Glomerular visceral epithelial cell (primary cell): ENCODE measurements around the gene F2RL1.
A peak's percentile ranks its signal among the peaks of the same experiment; 100 is the strongest.
"Not testable (repeated sequence)": the region's sequence is repeated elsewhere in the genome, so short reads cannot be mapped to it uniquely, and the experiment has no call there.

Experiments used
- DNase-seq: peaks from one replicate; pipeline ENCODE4 v3.0.0-alpha.2; 2016; ENCODE audit errors: extremely low spot score

The F2RL1 gene

DNA sequence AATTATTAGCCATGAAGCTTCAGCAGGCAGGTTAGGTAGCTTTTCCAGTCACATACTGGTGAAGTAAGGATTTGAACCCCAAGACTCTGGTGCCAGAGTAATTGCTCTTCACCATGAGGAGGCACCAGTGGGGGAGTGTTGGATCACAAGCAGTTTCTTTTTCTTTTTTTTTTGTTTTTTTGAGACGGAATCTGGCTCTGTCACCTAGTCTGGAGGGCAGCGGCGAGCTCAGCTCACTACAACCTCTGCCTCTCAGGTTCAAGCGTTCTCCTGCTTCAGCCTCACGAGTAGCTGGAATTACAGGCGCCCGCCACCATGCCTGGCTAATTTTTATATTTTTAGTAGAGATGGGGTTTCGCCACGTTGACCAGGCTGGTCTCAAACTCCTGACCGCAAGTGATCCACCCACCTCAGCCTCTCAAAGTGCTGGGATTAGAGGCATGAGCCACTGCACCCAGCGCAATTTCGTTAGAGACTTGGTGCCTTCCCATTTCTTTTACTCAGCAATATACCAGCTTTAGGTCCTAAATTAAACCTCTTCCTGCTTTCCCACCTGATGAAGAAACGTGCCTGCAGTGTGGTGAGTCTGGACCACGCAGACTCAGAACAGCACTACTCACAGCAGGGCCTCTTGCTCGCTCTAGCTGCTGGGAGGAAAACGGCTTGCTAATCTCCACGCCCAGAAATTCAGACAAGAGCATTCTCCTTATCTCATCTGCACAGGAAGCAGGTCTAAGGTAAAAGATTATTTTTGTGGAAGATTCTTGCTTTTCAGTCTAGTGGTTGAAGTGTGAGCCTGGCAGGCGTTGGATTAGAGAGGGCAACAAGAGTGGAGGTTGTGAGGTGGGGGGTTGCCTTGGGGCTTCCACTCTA, 30.8 kb downstream of the F2RL1 start, which contains the start of gene S100Z:
Gene S100Z, plus strand, starts transcription at position 596 of the 873 bp plus-strand sequence. CDS start 25,346 bp downstream, outside the sequence.
- no peak for DNase-seq

DNA sequence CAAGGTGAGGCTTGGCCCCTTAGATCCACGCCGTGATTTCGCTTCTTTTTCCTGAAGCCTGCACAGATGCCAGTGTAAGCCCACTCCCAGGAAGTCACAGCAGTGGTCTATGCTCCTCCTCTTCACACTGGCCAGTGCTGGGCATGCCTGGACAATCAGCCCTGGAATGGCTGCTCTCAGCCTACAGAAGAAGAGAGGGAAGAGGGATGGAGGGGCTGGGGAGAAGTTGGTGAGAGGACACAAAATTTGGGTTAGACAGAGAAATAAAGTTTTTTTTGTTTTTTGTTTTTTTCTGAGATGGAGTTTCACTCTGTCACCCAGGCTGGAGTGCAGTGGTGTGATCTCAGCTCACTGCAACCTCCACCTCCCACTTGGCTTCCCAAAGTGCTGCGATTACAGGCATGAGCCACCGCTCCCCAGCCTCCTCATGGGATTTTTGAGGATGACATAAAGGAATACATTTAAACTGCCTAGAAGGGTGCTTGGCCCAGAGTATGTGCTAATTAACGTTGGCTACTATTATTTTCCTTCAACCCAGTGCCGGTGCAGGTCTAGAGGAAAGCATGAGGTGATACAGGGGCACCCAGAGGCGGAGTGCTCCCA, 31.8 kb downstream of the F2RL1 start:
- no peak for DNase-seq

DNA sequence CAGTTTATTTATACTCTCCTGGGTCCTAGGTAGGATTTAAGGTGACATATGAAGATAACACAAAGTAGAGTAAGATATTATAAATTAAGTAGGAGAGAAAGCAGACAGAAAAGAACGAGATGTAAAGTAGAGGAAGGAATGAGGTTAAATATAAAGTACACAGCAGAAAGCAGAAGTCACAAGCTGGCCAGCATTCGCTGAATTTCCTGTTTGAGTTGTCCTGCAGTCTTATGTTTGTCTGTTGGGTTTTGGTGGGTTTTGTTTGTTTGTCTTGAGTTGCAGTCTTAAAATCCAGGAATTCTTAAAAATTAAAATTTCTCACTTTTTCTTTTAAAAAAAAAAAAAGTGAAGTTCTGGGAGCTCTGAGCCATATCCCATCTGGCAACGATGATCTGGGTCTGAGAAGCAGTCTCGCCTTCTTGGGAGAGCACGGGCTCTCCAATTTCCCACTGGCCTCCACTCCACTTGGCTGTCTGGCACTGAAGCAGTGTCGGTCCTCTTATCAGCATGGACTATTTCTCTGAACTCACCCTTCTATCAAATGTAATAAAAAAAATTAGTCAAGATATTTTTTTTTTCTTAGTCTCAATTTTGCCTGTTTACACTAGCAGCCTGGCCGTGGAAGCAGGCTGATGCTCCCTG, 33.0 kb downstream of the F2RL1 start:
- DNase-seq, result no peak

- DNase-seq, result no peak
Measured at GRCh38 chr5:76852772-76853171, 33.9 kb downstream of the F2RL1 start.

GRCh38 chr5:76853741-76854140, 34.9 kb downstream of the F2RL1 start:
- not testable (repeated sequence) for DNase-seq

GRCh38 chr5:76854644-76855043, 35.8 kb downstream of the F2RL1 start:
- no peak for DNase-seq

GRCh38 chr5:76855501-76855900, 36.7 kb downstream of the F2RL1 start:
- DNase-seq, result not testable (repeated sequence)

DNA sequence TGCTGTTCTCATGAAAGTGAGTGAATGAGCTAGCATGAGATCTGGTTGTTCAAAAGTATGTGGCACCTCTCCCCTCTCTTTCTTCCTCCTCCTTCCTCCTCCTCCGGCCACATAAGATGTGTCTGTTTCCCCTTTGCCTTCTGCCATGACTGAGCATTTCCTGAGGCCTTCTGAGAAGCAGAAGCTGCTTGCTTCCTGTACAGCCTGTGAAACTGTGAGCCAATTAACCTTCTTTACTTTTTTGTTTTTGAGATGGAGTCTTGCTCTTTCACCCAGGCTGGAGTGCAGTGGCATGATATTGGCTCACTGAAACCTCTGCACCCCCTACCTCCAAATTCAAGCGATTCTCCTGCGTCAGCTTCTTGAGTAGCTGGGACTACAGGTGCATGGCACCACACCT, 37.1 kb downstream of the F2RL1 start:
- DNase-seq, result no peak

DNA sequence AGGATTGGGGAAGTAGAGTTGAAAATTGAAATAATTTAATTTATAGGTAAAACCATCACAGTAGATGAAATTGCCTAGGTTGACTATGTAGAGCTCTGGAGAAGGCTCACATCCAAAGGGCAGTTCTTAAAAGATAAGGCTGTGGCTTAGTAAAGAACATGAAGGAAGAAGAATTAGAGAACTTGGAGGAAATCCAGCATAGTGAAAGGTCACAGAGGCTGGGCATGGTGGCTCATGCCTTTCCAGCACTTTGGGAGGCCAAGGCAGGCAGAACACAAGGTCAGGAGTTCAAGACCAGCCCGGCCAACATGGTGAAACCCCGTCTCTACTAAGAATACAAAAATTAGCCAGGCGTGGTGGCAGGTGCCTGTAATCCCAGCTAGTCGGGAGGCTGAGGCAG, 38.0 kb downstream of the F2RL1 start:
- not testable (repeated sequence) for DNase-seq

- DNase-seq, result no peak
Measured at GRCh38 chr5:76859591-76860247, 40.9 kb downstream of the F2RL1 start.

- DNase-seq, result no peak
Measured at GRCh38 chr5:76861612-76862011, 42.8 kb downstream of the F2RL1 start.

DNA sequence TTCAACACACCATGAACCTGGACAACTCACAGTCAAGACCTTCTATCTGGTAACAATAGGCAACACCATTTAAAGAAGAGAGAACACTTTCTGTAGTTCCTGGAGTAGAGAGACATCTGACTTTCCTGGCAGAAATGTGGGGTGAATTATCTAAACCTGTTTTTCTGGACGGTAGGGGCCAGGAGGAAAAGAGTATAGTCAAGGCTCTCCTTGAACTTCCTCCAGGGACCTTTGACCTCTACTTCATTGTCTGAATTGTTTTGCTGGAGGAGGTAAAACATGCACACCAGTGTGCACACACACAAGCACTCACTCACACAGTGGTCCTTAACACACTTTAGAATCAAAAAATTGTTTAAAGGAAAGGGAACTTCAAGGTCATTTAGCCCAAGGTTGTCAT, 44.2 kb downstream of the F2RL1 start:
- DNase-seq, result no peak

- DNase-seq, result no peak
Measured at GRCh38 chr5:76866503-76866902, 47.7 kb downstream of the F2RL1 start.

GRCh38 chr5:76867038-76867437, 48.2 kb downstream of the F2RL1 start:
- DNase-seq, result no peak

DNA sequence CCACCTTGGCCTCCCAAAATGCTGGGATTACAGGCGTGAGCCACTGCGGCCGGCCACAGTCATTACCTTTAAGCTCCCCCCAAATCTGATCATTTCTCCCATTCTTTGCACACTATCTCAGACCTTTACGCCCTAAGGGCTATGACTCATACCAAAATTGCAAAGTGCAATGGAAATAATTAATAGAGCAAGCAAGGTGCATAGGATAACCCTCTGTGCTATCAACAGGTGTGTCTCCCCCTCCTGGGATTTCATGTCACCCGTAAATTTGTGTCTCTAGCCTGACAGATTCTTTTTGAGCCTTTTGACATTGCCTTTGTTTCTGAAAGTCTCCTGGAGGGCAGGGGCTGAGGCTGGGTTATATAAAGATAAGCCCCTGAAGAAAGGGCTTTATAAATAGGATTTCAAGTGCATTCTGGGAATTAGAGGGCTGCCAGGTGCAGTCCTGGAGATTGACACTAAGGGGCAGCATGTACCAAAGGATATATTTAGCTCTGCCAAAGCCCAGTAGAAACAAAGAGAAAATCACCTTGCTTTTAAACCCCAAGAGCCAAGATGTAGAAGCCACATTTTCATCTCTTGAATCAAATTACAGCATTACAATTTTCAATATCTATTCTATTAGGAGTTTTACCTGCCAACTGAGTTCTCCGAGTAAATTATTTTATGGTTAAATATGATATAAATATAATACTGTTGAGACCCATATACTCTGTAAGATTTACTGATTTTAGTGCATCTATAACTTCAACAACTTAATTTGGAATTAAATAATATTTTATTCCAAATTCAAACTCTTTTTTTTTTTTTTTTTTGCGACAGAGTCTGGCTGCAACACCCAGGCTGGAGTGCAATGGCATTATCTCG, 49.2 kb downstream of the F2RL1 start:
- DNase-seq, result peak; percentile 79

GRCh38 chr5:76870046-76870445, 51.2 kb downstream of the F2RL1 start:
- DNase-seq, result no peak

DNA sequence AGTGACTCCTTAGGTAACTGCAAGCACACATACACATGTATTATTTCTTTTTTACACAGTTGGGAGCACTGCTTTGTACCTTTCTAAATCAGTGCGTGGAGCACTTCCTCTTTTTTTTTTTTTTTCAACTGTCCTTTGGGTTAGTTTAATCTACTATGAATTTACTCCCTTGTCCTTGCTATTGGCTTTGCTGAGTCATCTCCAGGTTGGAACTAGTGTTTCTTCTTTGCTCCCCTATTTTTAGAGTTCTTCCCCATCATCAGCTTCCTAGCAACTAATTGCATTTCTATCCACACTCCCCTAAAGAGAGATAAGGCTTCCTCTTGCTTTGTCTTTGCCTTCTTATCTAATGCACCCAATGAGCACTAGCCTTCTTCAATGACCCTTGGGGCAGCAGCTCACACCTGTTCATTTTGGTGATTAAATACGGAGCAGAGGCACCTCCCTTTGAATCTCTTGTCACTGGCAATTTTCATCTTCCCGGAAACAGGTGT, 55.3 kb downstream of the F2RL1 start:
- DNase-seq, result no peak
